CD14-positive monocyte (primary cell): ENCODE measurements around the gene TSPOAP1. TPM values are rescaled to one million over a fixed set of nuclear protein-coding genes. Genes with fewer than 3 reads are reported as not detected.

ENCODE experiments used
- DNase-seq, 3 donors: peaks; one replicate each; pipeline ENCODE4 v3.0.0-alpha.2; 2011 to 2022
- H2AFZ ChIP-seq: 2 replicates; pipeline ENCODE4 v1.6.0; 2012; ENCODE audit warnings: mild to moderate bottlenecking, low read depth, low read length, inconsistent platforms; ENCODE audit not compliant: insufficient read depth, poor library complexity, severe bottlenecking
- H3K27ac ChIP-seq, 2 donors: 1 replicate in 1 of 2; 2 replicates in 1 of 2; pipeline ENCODE4 v1.5.1; 2012 to 2013; ENCODE audit warnings: low read length in 2 of 2, control low read depth in 1 of 2, inconsistent platforms in 1 of 2, low read depth in 1 of 2, mild to moderate bottlenecking in 1 of 2
- H3K27me3 ChIP-seq, 2 donors: one replicate each; pipeline versions ENCODE4 v1.6.0 to v1.6.1; 2011 to 2013; ENCODE audit warnings: low read length in 2 of 2; ENCODE audit not compliant: control insufficient read depth in 2 of 2, insufficient read depth in 2 of 2
- H3K36me3 ChIP-seq, 2 donors: replicated peaks in 1 of 2; 1 replicate in 1 of 2; 2 replicates in 1 of 2; pipeline versions ENCODE4 v1.5.1 to v1.6.1; 2012 to 2013; ENCODE audit warnings: low read length in 2 of 2, control low read depth in 1 of 2, inconsistent platforms in 1 of 2, mild to moderate bottlenecking in 1 of 2; ENCODE audit not compliant: insufficient read depth in 2 of 2, control insufficient read depth in 1 of 2
- H3K4me1 ChIP-seq, 2 donors: 1 replicate in 1 of 2; 2 replicates in 1 of 2; pipeline versions ENCODE4 v1.5.1 to v1.6.1; 2012 to 2013; ENCODE audit warnings: low read length in 2 of 2, control low read depth in 1 of 2, inconsistent platforms in 1 of 2, mild to moderate bottlenecking in 1 of 2, moderate library complexity in 1 of 2; ENCODE audit not compliant: insufficient read depth in 2 of 2, control insufficient read depth in 1 of 2
- H3K4me2 ChIP-seq: replicated peaks from 2 replicates; pipeline ENCODE3; 2012; ENCODE audit warnings: low read length, moderate library complexity, mild to moderate bottlenecking; ENCODE audit not compliant: poor library complexity, severe bottlenecking; ENCODE audit errors: extremely low read depth
- H3K4me3 ChIP-seq, 3 experiments: fragments of 200-600 bp in 1 of 3; sonication (generic) in 1 of 3; replicated peaks in 1 of 3; 1 replicate in 2 of 3; 2 replicates in 1 of 3; pipeline ENCODE4 v1.5.1; 2011 to 2013; ENCODE audit warnings: low read length in 3 of 3, mild to moderate bottlenecking in 3 of 3, control low read depth in 2 of 3, low read depth in 2 of 3, inconsistent platforms in 1 of 3, moderate library complexity in 1 of 3
- H3K79me2 ChIP-seq: 2 replicates; pipeline ENCODE4 v1.6.0; 2012; ENCODE audit warnings: mild to moderate bottlenecking, control low read depth, inconsistent platforms, low read length, moderate library complexity; ENCODE audit not compliant: insufficient read depth
- H3K9ac ChIP-seq: 2 replicates; pipeline ENCODE4 v1.6.0; 2017; ENCODE audit warnings: low read length, mild to moderate bottlenecking; ENCODE audit not compliant: insufficient read depth, poor library complexity, severe bottlenecking
- H3K9me3 ChIP-seq, 2 donors: replicated peaks in 1 of 2; 1 replicate in 1 of 2; 2 replicates in 1 of 2; pipeline versions ENCODE4 v1.5.1 to v1.6.1; 2012 to 2013; ENCODE audit warnings: low read length in 2 of 2, control low read depth in 1 of 2; ENCODE audit not compliant: control insufficient read depth in 1 of 2, insufficient read depth in 1 of 2
- H4K20me1 ChIP-seq: 2 replicates; pipeline ENCODE4 v1.6.0; 2012; ENCODE audit warnings: mild to moderate bottlenecking, low read length, control low read depth, moderate library complexity; ENCODE audit not compliant: insufficient read depth
- H3K27ac Mint-ChIP-seq, 7 donors: one replicate each; pipeline ENCODE4 v1.8.0; 2020; ENCODE audit warnings: mild to moderate bottlenecking in 7 of 7, mixed read lengths in 7 of 7, moderate library complexity in 6 of 7, inconsistent platforms in 2 of 7
- H3K27me3 Mint-ChIP-seq, 3 donors: one replicate each; pipeline ENCODE4 v1.8.0; 2021 to 2022; ENCODE audit warnings: low read depth in 3 of 3, mild to moderate bottlenecking in 3 of 3, mixed read lengths in 3 of 3, moderate library complexity in 3 of 3, inconsistent platforms in 1 of 3
- H3K36me3 Mint-ChIP-seq, 2 donors: one replicate each; pipeline ENCODE4 v1.8.0; 2020; ENCODE audit warnings: mixed read lengths in 2 of 2, inconsistent platforms in 1 of 2, mild to moderate bottlenecking in 1 of 2
- H3K4me1 Mint-ChIP-seq: one replicate; pipeline ENCODE4 v1.8.0; 2020; ENCODE audit warnings: mild to moderate bottlenecking, mixed read lengths
- H3K4me3 Mint-ChIP-seq, 2 donors: one replicate each; pipeline ENCODE4 v1.8.0; 2020; ENCODE audit warnings: mild to moderate bottlenecking in 2 of 2, mixed read lengths in 2 of 2, moderate library complexity in 1 of 2
- H3K9me3 Mint-ChIP-seq, 7 donors: one replicate each; pipeline ENCODE4 v1.8.0; 2020 to 2022; ENCODE audit warnings: mixed read lengths in 7 of 7, mild to moderate bottlenecking in 6 of 7, moderate library complexity in 6 of 7, inconsistent platforms in 2 of 7
- CTCF ChIP-seq: fragments of 200-600 bp; IDR thresholded peaks from one replicate; pipeline ENCODE4 v1.8.0; 2022; ENCODE audit warnings: antibody characterized with exemption, mild to moderate bottlenecking
- WGBS: methylation state at CpG from one replicate; pipeline ENCODE4 v1.1.5; 2013; ENCODE audit warnings: missing lambda C conversion rate; ENCODE audit not compliant: insufficient coverage; 5-methylcytosine and 5-hydroxymethylcytosine counted together
- intact Hi-C, 2 donors: fragments of 100-400 bp; cut with micrococcal nuclease; formaldehyde crosslinking; loops; one replicate each; pipeline versions ENCODE4 v1.15.0 to v1.15.1; 2023
- polyA plus RNA-seq, 3 donors: library from polyadenylated mRNA; depleted of rRNA in 1 of 3; unstranded in 2 of 3; stranded (reverse) in 1 of 3; fragments of 300-500 nt in 2 of 3; fragments of >200 nt in 1 of 3; fragmentation: Illumina TruSeq in 2 of 3; gene quantifications; 1 replicate in 2 of 3; 2 replicates in 1 of 3; pipeline ENCODE4 v1.2.3, GENCODE V29; 2012 to 2021

Gene TSPOAP1
- polyA plus RNA-seq, 3 donors = 0.10 to 14.0 (median 0.18) TPM

- H3K36me3 ChIP-seq = peaks cover 9 to 18% of the 10 kb centered on the region in 2 donors
- H3K27me3 ChIP-seq = peaks cover 0 to 4% of the 10 kb centered on the region in 2 donors
- peak overlapping the region; percentile 72 to 100 (median 99) for H3K4me3 ChIP-seq
- H3K27ac ChIP-seq = peak overlapping the region; percentile 98 to 100
- intact Hi-C loops = loop anchor here (2.0 to 10.0 kb wide), 3 partner anchors 13 to 183 kb away; partner anchors contain the start of genes MTMR4 (in 1 of the 2) and SUPT4H1 (in 1 of the 2)
- WGBS = 0% methylated on average over 26 of the region's 31 CpGs
- H3K4me3 Mint-ChIP-seq = peak overlapping the region; percentile 99 to 100
- H3K9me3 ChIP-seq = no peaks in the 10 kb centered on the region
- peak overlapping the region; percentile 98 to 100 (median 98) for H3K27ac Mint-ChIP-seq
- peaks cover 78 to 80% of the 10 kb centered on the region in 2 donors for H3K4me1 ChIP-seq
- peak; percentile 78 to 88 (median 86) for DNase-seq
- peaks cover 91% of the 10 kb centered on the region for H3K79me2 ChIP-seq
- peak overlapping the region; percentile 99 for H3K4me2 ChIP-seq
- peaks cover 72% of the 10 kb centered on the region for H3K4me1 Mint-ChIP-seq
- H3K36me3 Mint-ChIP-seq = peaks cover 18 to 22% of the 10 kb centered on the region in 2 donors
- peak overlapping the region; percentile 46 for H2AFZ ChIP-seq
- H4K20me1 ChIP-seq = peaks cover 53% of the 10 kb centered on the region
- peak overlapping the region; percentile 98 for H3K9ac ChIP-seq
- TF ChIP-seq CTCF = no peak
- peaks cover 1 to 17% (median 4%) of the 10 kb centered on the region in 3 donors for H3K27me3 Mint-ChIP-seq
- peaks cover 0 to 7% (median 6%) of the 10 kb centered on the region in 7 donors for H3K9me3 Mint-ChIP-seq
These were observed 3.5 kb upstream of the TSPOAP1 start for GRCh38 chr17:58331815-58332777.
